A549 (cell line): ENCODE measurements around the gene FADS3.

Experiments used
- EP300 ChIP-seq, 2 experiments: fragments of >200 bp; sonication (Bioruptor Twin); formaldehyde crosslinking; IDR thresholded peaks; 2 replicates in 1 of 2; 3 replicates in 1 of 2; pipeline ENCODE4 v1.6.1; 2016 to 2017
- HDAC2 ChIP-seq: fragments of 200-600 bp; sonication (generic); IDR thresholded peaks from 2 replicates; pipeline ENCODE4 v1.6.1; 2016
- JUN ChIP-seq, 2 experiments: fragments of >200 bp; sonication (Bioruptor Twin); formaldehyde crosslinking; IDR thresholded peaks; 2 replicates in 1 of 2; 3 replicates in 1 of 2; pipeline ENCODE4 v1.6.1; 2016 to 2017
- MAFK ChIP-seq: fragments of 450-650 bp; IDR thresholded peaks from 2 replicates; pipeline ENCODE4 v1.6.1; 2014; ENCODE audit not compliant: partially characterized antibody
- MAX ChIP-seq: IDR thresholded peaks from 2 replicates; pipeline ENCODE4 v1.6.1; 2012
- PHF8 ChIP-seq: fragments of 200-600 bp; sonication (generic); IDR thresholded peaks from 2 replicates; pipeline ENCODE4 v1.6.1; 2016; ENCODE audit warnings: low read depth, mild to moderate bottlenecking, antibody characterized with exemption, moderate library complexity, borderline replicate concordance
- POLR2A ChIP-seq: IDR thresholded peaks from 2 replicates; pipeline ENCODE4 v1.6.1; 2012; ENCODE audit warnings: mild to moderate bottlenecking, low read length
- POLR2AphosphoS2 ChIP-seq: conservative IDR thresholded peaks from 2 replicates; pipeline ENCODE4 v1.6.1; 2012; ENCODE audit warnings: low read length, improper control_type of control experiment, inconsistent platforms
- RAD21 ChIP-seq, 2 experiments: fragments of >200 bp in 1 of 2; sonication (Bioruptor Twin) in 1 of 2; formaldehyde crosslinking in 1 of 2; IDR thresholded peaks in 1 of 2; conservative IDR thresholded peaks in 1 of 2; 2 replicates in 1 of 2; 3 replicates in 1 of 2; pipeline ENCODE4 v1.6.1; 2012 to 2018; ENCODE audit warnings: inconsistent platforms in 1 of 2
- ZNF302 ChIP-seq: fragments of 250-450 bp; sonication (Bioruptor Pico); IDR thresholded peaks from 2 replicates; pipeline ENCODE4 v1.9.0; 2021; ENCODE audit warnings: inconsistent platforms, mild to moderate bottlenecking, moderate library complexity
- TF ChIP-seq, protein P1 (sequence below): fragments of >200 bp; sonication (Bioruptor Twin); formaldehyde crosslinking; IDR thresholded peaks from 3 replicates; pipeline ENCODE4 v1.5.1; 2016
- TF ChIP-seq, protein P2 (sequence below): fragments of 200-600 bp; sonication (generic); IDR thresholded peaks from 2 replicates; pipeline ENCODE4 v1.6.1; 2016; ENCODE audit warnings: antibody characterized with exemption, mild to moderate bottlenecking, moderate library complexity

GRCh38 chr11:61917334-61918109, 26.2 kb upstream of the FADS3 start, which contains the start of gene RAB3IL1:
- TF ChIP-seq POLR2A (no peak), EP300 (IDR thresholded peaks at IDR 0.05) (no peak), JUN (IDR thresholded peaks at IDR 0.05) (peak in 1 of 2 experiments; percentile 49; a peak in 1 of 5 replicates), ZNF302 (no peak), MAX (peak; percentile 75), POLR2AphosphoS2 (no peak), PHF8 (no peak), HDAC2 (0 out of 2 replicates have a peak, but pooled peaks have one; percentile 22), RAD21 (conservative IDR thresholded peaks at IDR 0.05 in 1 of 2, IDR thresholded peaks at IDR 0.05 in 1 of 2) (no peak), MAFK (no peak)
- TF ChIP-seq, protein P1, sequence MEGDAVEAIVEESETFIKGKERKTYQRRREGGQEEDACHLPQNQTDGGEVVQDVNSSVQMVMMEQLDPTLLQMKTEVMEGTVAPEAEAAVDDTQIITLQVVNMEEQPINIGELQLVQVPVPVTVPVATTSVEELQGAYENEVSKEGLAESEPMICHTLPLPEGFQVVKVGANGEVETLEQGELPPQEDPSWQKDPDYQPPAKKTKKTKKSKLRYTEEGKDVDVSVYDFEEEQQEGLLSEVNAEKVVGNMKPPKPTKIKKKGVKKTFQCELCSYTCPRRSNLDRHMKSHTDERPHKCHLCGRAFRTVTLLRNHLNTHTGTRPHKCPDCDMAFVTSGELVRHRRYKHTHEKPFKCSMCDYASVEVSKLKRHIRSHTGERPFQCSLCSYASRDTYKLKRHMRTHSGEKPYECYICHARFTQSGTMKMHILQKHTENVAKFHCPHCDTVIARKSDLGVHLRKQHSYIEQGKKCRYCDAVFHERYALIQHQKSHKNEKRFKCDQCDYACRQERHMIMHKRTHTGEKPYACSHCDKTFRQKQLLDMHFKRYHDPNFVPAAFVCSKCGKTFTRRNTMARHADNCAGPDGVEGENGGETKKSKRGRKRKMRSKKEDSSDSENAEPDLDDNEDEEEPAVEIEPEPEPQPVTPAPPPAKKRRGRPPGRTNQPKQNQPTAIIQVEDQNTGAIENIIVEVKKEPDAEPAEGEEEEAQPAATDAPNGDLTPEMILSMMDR: no peak
- TF ChIP-seq, protein P2, sequence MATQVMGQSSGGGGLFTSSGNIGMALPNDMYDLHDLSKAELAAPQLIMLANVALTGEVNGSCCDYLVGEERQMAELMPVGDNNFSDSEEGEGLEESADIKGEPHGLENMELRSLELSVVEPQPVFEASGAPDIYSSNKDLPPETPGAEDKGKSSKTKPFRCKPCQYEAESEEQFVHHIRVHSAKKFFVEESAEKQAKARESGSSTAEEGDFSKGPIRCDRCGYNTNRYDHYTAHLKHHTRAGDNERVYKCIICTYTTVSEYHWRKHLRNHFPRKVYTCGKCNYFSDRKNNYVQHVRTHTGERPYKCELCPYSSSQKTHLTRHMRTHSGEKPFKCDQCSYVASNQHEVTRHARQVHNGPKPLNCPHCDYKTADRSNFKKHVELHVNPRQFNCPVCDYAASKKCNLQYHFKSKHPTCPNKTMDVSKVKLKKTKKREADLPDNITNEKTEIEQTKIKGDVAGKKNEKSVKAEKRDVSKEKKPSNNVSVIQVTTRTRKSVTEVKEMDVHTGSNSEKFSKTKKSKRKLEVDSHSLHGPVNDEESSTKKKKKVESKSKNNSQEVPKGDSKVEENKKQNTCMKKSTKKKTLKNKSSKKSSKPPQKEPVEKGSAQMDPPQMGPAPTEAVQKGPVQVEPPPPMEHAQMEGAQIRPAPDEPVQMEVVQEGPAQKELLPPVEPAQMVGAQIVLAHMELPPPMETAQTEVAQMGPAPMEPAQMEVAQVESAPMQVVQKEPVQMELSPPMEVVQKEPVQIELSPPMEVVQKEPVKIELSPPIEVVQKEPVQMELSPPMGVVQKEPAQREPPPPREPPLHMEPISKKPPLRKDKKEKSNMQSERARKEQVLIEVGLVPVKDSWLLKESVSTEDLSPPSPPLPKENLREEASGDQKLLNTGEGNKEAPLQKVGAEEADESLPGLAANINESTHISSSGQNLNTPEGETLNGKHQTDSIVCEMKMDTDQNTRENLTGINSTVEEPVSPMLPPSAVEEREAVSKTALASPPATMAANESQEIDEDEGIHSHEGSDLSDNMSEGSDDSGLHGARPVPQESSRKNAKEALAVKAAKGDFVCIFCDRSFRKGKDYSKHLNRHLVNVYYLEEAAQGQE: no peak
